HepG2 (cell line): ENCODE results near the gene U2AF1L4.

Experiments
- IRF9 ChIP-seq: sonication (generic); formaldehyde crosslinking; IDR thresholded peaks from 2 replicates; pipeline ENCODE4 v1.8.0; 2022; ENCODE audit warnings: missing genetic modification reagents, mild to moderate bottlenecking, borderline replicate concordance
- ZFX ChIP-seq: sonication (generic); formaldehyde crosslinking; IDR thresholded peaks from 2 replicates; pipeline ENCODE4 v1.4.0; 2020; ENCODE audit warnings: mild to moderate bottlenecking, low read depth, missing genetic modification reagents, moderate library complexity
- ZNF121 ChIP-seq: sonication (generic); formaldehyde crosslinking; IDR thresholded peaks from 2 replicates; pipeline ENCODE4 v1.5.0; 2020; ENCODE audit warnings: mild to moderate bottlenecking, missing genetic modification reagents
- ZNF724P ChIP-seq: sonication (generic); formaldehyde crosslinking; IDR thresholded peaks from 2 replicates; pipeline ENCODE4 v1.8.0; 2022; ENCODE audit warnings: missing genetic modification reagents, borderline replicate concordance

- TF ChIP-seq ZNF121 (CRISPR knock-in tag) (no peak), ZFX (CRISPR knock-in tag) (no peak), IRF9 (CRISPR knock-in tag) (no peak), ZNF724P (CRISPR knock-in tag) (no peak)
These were observed 51.8 kb downstream of the U2AF1L4 start for GRCh38 chr19:35693422-35693821.
